NCI-H1417 treated with DMSO at 0.1 percent for 48 hours (cell line): ENCODE measurements around the gene RBBP8NL.

ENCODE experiments used
- DNase-seq: peaks from one replicate; lab custom pipeline; 2025; lab: John Stamatoyannopoulos, UW

Gene RBBP8NL

GRCh38 chr20:62462976-62463592 lies 35.7 kb upstream of the RBBP8NL start:
- no peak for DNase-seq

GRCh38 chr20:62461834-62462233 lies 34.5 kb upstream of the RBBP8NL start:
- no peak for DNase-seq

- DNase-seq: no peak
Measured at GRCh38 chr20:62461157-62461556, 33.8 kb upstream of the RBBP8NL start.

- DNase-seq: no peak
Measured at GRCh38 chr20:62460678-62461077, 33.3 kb upstream of the RBBP8NL start.

GRCh38 chr20:62459488-62459887 lies 32.1 kb upstream of the RBBP8NL start:
- no peak for DNase-seq

GRCh38 chr20:62458275-62459251 lies 31.2 kb upstream of the RBBP8NL start:
- DNase-seq: no peak

GRCh38 chr20:62457831-62458230 lies 30.5 kb upstream of the RBBP8NL start:
- no peak for DNase-seq

- no peak for DNase-seq
Measured at GRCh38 chr20:62457098-62457497, 29.8 kb upstream of the RBBP8NL start.

GRCh38 chr20:62455929-62456328 lies 28.6 kb upstream of the RBBP8NL start:
- no peak for DNase-seq

- no peak for DNase-seq
Measured at GRCh38 chr20:62454904-62455636, 27.7 kb upstream of the RBBP8NL start.

- no peak for DNase-seq
Measured at GRCh38 chr20:62453186-62453808, 26.0 kb upstream of the RBBP8NL start.

- no peak for DNase-seq
Measured at GRCh38 chr20:62452475-62453095, 25.2 kb upstream of the RBBP8NL start.

- DNase-seq: no peak
Measured at GRCh38 chr20:62451970-62452369, 24.6 kb upstream of the RBBP8NL start.

GRCh38 chr20:62451156-62451767 lies 23.9 kb upstream of the RBBP8NL start:
- DNase-seq: no peak

GRCh38 chr20:62449951-62450691 lies 22.8 kb upstream of the RBBP8NL start:
- no peak for DNase-seq

GRCh38 chr20:62448788-62449187 lies 21.4 kb upstream of the RBBP8NL start:
- DNase-seq: no peak

- no peak for DNase-seq
Measured at GRCh38 chr20:62448038-62448437, 20.7 kb upstream of the RBBP8NL start.

- DNase-seq: no peak
Measured at GRCh38 chr20:62446888-62447869, 19.8 kb upstream of the RBBP8NL start.

- no peak for DNase-seq
Measured at GRCh38 chr20:62446481-62446880, 19.1 kb upstream of the RBBP8NL start.
